Measurements from ENCODE around the gene TEX2. TPM values are rescaled to one million over a fixed set of nuclear protein-coding genes. Genes with fewer than 3 reads are reported as not detected.
A peak's percentile ranks its signal among the peaks of the same experiment; 100 is the strongest.

Gene TEX2
- total and polyA plus RNA-seq, 2 of the 13 experiments (the other 11 are each of a cell fraction or from before 2014, with no cell fraction given): 21.4 to 37.7 TPM

DNA sequence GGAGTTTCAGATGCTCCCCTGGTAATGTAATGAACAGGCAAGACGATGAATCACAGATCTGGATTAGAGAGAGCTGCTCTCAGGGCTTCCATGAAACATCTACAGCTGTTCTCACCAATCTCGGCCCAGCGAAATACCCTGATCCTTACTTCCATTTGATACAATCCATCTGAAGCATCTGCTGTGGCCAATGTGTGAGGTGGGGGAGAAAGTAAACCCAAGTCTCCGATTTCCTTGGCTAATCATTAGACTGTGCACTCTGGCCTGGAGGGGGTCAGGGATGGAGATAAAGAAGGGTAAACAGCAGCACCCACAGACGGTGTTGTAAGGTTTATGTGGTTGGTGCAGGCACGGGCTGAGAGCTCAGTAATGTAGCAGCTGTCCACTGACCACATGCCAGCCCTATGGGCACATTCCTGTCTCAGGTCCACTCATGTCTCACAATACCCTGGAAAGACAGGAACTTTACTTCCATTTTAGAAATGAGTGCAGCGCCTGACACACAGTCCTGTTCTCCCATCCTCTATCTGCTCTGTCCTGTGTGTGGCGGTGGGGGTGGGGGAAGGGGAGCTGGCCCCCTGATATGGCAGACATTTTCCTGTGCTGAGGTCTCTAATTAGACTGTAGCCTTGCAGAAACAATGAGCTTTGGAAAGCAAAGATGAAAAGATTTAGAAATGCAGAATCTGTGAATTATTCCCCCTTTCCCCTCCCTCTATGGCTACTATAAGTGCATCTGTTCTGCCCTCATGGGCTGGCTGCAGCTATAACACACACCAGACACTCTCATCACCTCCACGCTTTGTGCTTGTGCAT, 84.8 kb downstream of the TEX2 start (continued):
- peak; percentile 74; the same call in 1 of the 2 replicates for TF ChIP-seq ZSCAN21 (CRISPR knock-in tag; IDR thresholded peaks at IDR 0.05; ENCODE audit: borderline replicate concordance)
- peak; percentile 83; the same call in 1 of the 2 replicates for TF ChIP-seq PITX1 (CRISPR knock-in tag; IDR thresholded peaks at IDR 0.05)
- peak; percentile 66 for TF ChIP-seq SIX4 (CRISPR knock-in tag; IDR thresholded peaks at IDR 0.05)
- 0 out of 2 replicates have a peak, but pooled peaks have one; percentile 36 for TF ChIP-seq MAFG (CRISPR knock-in tag; IDR thresholded peaks at IDR 0.05)
- no peak for TF ChIP-seq CREB1 (IDR thresholded peaks at IDR 0.05)
- 0 out of 2 replicates have a peak, but pooled peaks have one; percentile 43 for TF ChIP-seq CREB1 (CRISPR knock-in tag; IDR thresholded peaks at IDR 0.05)
- peak; percentile 93 for TF ChIP-seq TBX2 (CRISPR knock-in tag; IDR thresholded peaks at IDR 0.05; ENCODE audit: borderline replicate concordance)
- peak; percentile 90 for TF ChIP-seq KDM6A (CRISPR knock-in tag; IDR thresholded peaks at IDR 0.05; ENCODE audit: low read depth)
- TF ChIP-seq, protein P1, sequence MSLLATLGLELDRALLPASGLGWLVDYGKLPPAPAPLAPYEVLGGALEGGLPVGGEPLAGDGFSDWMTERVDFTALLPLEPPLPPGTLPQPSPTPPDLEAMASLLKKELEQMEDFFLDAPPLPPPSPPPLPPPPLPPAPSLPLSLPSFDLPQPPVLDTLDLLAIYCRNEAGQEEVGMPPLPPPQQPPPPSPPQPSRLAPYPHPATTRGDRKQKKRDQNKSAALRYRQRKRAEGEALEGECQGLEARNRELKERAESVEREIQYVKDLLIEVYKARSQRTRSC (CRISPR knock-in tag; IDR thresholded peaks at IDR 0.05; ENCODE audit: low read depth): 0 out of 2 replicates have a peak, but pooled peaks have one; percentile 75
- peak; percentile 63 for TF ChIP-seq HOXA3 (CRISPR knock-in tag; IDR thresholded peaks at IDR 0.05)
- no peak for TF ChIP-seq MAFF (IDR thresholded peaks at IDR 0.05; ENCODE audit: low read depth, low read length)
- no peak for TF ChIP-seq ZNF282 (IDR thresholded peaks at IDR 0.05; ENCODE audit: partially characterized antibody)
- peak; percentile 78 for TF ChIP-seq ZNF644 (CRISPR knock-in tag; IDR thresholded peaks at IDR 0.05; ENCODE audit: low read depth)
- TF ChIP-seq MAZ (IDR thresholded peaks at IDR 0.05; ENCODE audit: borderline replicate concordance, low read depth, low read length): no peak
- peak; percentile 82 for TF ChIP-seq MAZ (CRISPR knock-in tag; IDR thresholded peaks at IDR 0.05; ENCODE audit: low read depth)
- TF ChIP-seq ADNP (CRISPR knock-in tag; IDR thresholded peaks at IDR 0.05): no peak
- peak; percentile 54; the same call in 1 of the 2 replicates for TF ChIP-seq ZNF34 (CRISPR knock-in tag; IDR thresholded peaks at IDR 0.05; ENCODE audit: borderline replicate concordance)
- TF ChIP-seq, protein P2, sequence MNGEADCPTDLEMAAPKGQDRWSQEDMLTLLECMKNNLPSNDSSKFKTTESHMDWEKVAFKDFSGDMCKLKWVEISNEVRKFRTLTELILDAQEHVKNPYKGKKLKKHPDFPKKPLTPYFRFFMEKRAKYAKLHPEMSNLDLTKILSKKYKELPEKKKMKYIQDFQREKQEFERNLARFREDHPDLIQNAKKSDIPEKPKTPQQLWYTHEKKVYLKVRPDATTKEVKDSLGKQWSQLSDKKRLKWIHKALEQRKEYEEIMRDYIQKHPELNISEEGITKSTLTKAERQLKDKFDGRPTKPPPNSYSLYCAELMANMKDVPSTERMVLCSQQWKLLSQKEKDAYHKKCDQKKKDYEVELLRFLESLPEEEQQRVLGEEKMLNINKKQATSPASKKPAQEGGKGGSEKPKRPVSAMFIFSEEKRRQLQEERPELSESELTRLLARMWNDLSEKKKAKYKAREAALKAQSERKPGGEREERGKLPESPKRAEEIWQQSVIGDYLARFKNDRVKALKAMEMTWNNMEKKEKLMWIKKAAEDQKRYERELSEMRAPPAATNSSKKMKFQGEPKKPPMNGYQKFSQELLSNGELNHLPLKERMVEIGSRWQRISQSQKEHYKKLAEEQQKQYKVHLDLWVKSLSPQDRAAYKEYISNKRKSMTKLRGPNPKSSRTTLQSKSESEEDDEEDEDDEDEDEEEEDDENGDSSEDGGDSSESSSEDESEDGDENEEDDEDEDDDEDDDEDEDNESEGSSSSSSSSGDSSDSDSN (CRISPR knock-in tag; IDR thresholded peaks at IDR 0.05): peak; percentile 35; the same call in 1 of the 2 replicates
- TF ChIP-seq NFYC (CRISPR knock-in tag; IDR thresholded peaks at IDR 0.05): peak; percentile 29; the same call in 1 of the 2 replicates
- TF ChIP-seq PRMT3 (CRISPR knock-in tag; IDR thresholded peaks at IDR 0.05; ENCODE audit: borderline replicate concordance, low read depth): 0 out of 2 replicates have a peak, but pooled peaks have one; percentile 27
- peak; percentile 63 for TF ChIP-seq NR2C2 (CRISPR knock-in tag; IDR thresholded peaks at IDR 0.05; ENCODE audit: borderline replicate concordance)
- peak; percentile 82 for TF ChIP-seq CEBPG (CRISPR knock-in tag; IDR thresholded peaks at IDR 0.05)
- TF ChIP-seq SMAD3 (CRISPR knock-in tag; IDR thresholded peaks at IDR 0.05): 0 out of 2 replicates have a peak, but pooled peaks have one; percentile 49
- TF ChIP-seq YEATS2 (CRISPR knock-in tag; IDR thresholded peaks at IDR 0.05; ENCODE audit: borderline replicate concordance): peak; percentile 64; the same call in 1 of the 2 replicates
- peak; percentile 80; the same call in 1 of the 2 replicates for TF ChIP-seq ZNF567 (CRISPR knock-in tag; IDR thresholded peaks at IDR 0.05; ENCODE audit: borderline replicate concordance)
- peak; percentile 49; the same call in 1 of the 2 replicates for TF ChIP-seq ZNF430 (CRISPR knock-in tag; IDR thresholded peaks at IDR 0.05)

All from HepG2 (cell line).